ENCODE results near the gene CAB39L. TPM values are rescaled to one million over a fixed set of nuclear protein-coding genes. Genes with fewer than 3 reads are reported as not detected.

CAB39L gene
- total RNA-seq, 1 donor from 2014 or later, result 5.8 TPM

GRCh38 chr13:49326222-49326917, 117.5 kb downstream of the CAB39L start:
- Mint-ChIP-seq H3K9me3 (no peaks in the 10 kb centered on the region), H3K27me3 (ENCODE audit: low read depth) (no peaks in the 10 kb centered on the region), H3K4me1 (ENCODE audit: low read depth) (no peaks in the 10 kb centered on the region), H3K27ac (no peak overlapping the region), H3K36me3 (ENCODE audit: low read depth) (no peaks in the 10 kb centered on the region), H3K4me3 (ENCODE audit: low read depth) (no peak overlapping the region)
- DNase-seq (ENCODE audit: low spot score), result no peak
- intact Hi-C loops (cut with micrococcal nuclease), result no loop called here

- DNase-seq (ENCODE audit: low spot score), result no peak
- Mint-ChIP-seq H3K9me3 (no peaks in the 10 kb centered on the region), H3K4me1 (ENCODE audit: low read depth) (peaks cover 1% of the 10 kb centered on the region), H3K4me3 (ENCODE audit: low read depth) (no peak overlapping the region), H3K36me3 (ENCODE audit: low read depth) (no peaks in the 10 kb centered on the region), H3K27ac (no peak overlapping the region), H3K27me3 (ENCODE audit: low read depth) (no peaks in the 10 kb centered on the region)
- intact Hi-C loops (cut with micrococcal nuclease), result no loop called here
These were observed 120.5 kb downstream of the CAB39L start for GRCh38 chr13:49323344-49323743.

- H3K9me3 Mint-ChIP-seq, result no peaks in the 10 kb centered on the region
- H3K36me3 Mint-ChIP-seq (ENCODE audit: low read depth), result no peaks in the 10 kb centered on the region
- no peak overlapping the region for H3K27ac Mint-ChIP-seq
- DNase-seq (ENCODE audit: low spot score), result no peak
- H3K27me3 Mint-ChIP-seq (ENCODE audit: low read depth), result no peaks in the 10 kb centered on the region
- no peak overlapping the region for H3K4me3 Mint-ChIP-seq (ENCODE audit: low read depth)
- peaks cover 1% of the 10 kb centered on the region for H3K4me1 Mint-ChIP-seq (ENCODE audit: low read depth)
- intact Hi-C loops (cut with micrococcal nuclease), result no loop called here
These were observed 121.2 kb downstream of the CAB39L start for GRCh38 chr13:49322702-49323101.

GRCh38 chr13:49320975-49321374, 122.9 kb downstream of the CAB39L start:
- H3K27me3 Mint-ChIP-seq (ENCODE audit: low read depth), result no peaks in the 10 kb centered on the region
- H3K4me1 Mint-ChIP-seq (ENCODE audit: low read depth), result peaks cover 4% of the 10 kb centered on the region
- no peak overlapping the region for H3K27ac Mint-ChIP-seq
- no peak for DNase-seq (ENCODE audit: low spot score)
- H3K4me3 Mint-ChIP-seq (ENCODE audit: low read depth), result no peak overlapping the region
- intact Hi-C loops (cut with micrococcal nuclease), result no loop called here
- H3K36me3 Mint-ChIP-seq (ENCODE audit: low read depth), result no peaks in the 10 kb centered on the region
- no peaks in the 10 kb centered on the region for H3K9me3 Mint-ChIP-seq

- intact Hi-C loops (cut with micrococcal nuclease), result no loop called here
These were observed 123.9 kb downstream of the CAB39L start for GRCh38 chr13:49319951-49320350.

GRCh38 chr13:49319551-49319950, 124.3 kb downstream of the CAB39L start:
- Mint-ChIP-seq H3K36me3 (ENCODE audit: low read depth) (no peaks in the 10 kb centered on the region), H3K9me3 (no peaks in the 10 kb centered on the region), H3K4me1 (ENCODE audit: low read depth) (peaks cover 4% of the 10 kb centered on the region), H3K27ac (no peak overlapping the region), H3K4me3 (ENCODE audit: low read depth) (no peak overlapping the region), H3K27me3 (ENCODE audit: low read depth) (no peaks in the 10 kb centered on the region)
- intact Hi-C loops (cut with micrococcal nuclease), result no loop called here
- DNase-seq (ENCODE audit: low spot score), result no peak

More at GRCh38 chr13:49319951-49320350, 123.9 kb downstream of the CAB39L start:
- H3K27me3 Mint-ChIP-seq (ENCODE audit: low read depth), result no peaks in the 10 kb centered on the region
- H3K4me1 Mint-ChIP-seq (ENCODE audit: low read depth), result peaks cover 4% of the 10 kb centered on the region
- H3K36me3 Mint-ChIP-seq (ENCODE audit: low read depth), result no peaks in the 10 kb centered on the region
- no peaks in the 10 kb centered on the region for H3K9me3 Mint-ChIP-seq
- no peak overlapping the region for H3K27ac Mint-ChIP-seq
- DNase-seq (ENCODE audit: low spot score), result no peak
- H3K4me3 Mint-ChIP-seq (ENCODE audit: low read depth), result no peak overlapping the region

- Mint-ChIP-seq H3K27me3 (ENCODE audit: low read depth) (no peaks in the 10 kb centered on the region), H3K36me3 (ENCODE audit: low read depth) (no peaks in the 10 kb centered on the region)
These were observed 127.9 kb downstream of the CAB39L start for GRCh38 chr13:49315756-49316482.

GRCh38 chr13:49315036-49315565, 128.8 kb downstream of the CAB39L start:
- no peaks in the 10 kb centered on the region for H3K36me3 Mint-ChIP-seq (ENCODE audit: low read depth)
- no peaks in the 10 kb centered on the region for H3K9me3 Mint-ChIP-seq
- no peaks in the 10 kb centered on the region for H3K27me3 Mint-ChIP-seq (ENCODE audit: low read depth)
- H3K27ac Mint-ChIP-seq, result no peak overlapping the region
- no peak for DNase-seq (ENCODE audit: low spot score)
- no peak overlapping the region for H3K4me3 Mint-ChIP-seq (ENCODE audit: low read depth)
- intact Hi-C loops (cut with micrococcal nuclease), result no loop called here
- peaks cover 13% of the 10 kb centered on the region for H3K4me1 Mint-ChIP-seq (ENCODE audit: low read depth)

More at GRCh38 chr13:49315756-49316482, 127.9 kb downstream of the CAB39L start:
- Mint-ChIP-seq H3K4me3 (ENCODE audit: low read depth) (no peak overlapping the region), H3K27ac (no peak overlapping the region), H3K9me3 (no peaks in the 10 kb centered on the region), H3K4me1 (ENCODE audit: low read depth) (peaks cover 13% of the 10 kb centered on the region)
- DNase-seq (ENCODE audit: low spot score), result no peak
- intact Hi-C loops (cut with micrococcal nuclease), result no loop called here

- Mint-ChIP-seq H3K9me3 (no peaks in the 10 kb centered on the region), H3K4me1 (ENCODE audit: low read depth) (peaks cover 13% of the 10 kb centered on the region), H3K27me3 (ENCODE audit: low read depth) (no peaks in the 10 kb centered on the region), H3K36me3 (ENCODE audit: low read depth) (no peaks in the 10 kb centered on the region), H3K4me3 (ENCODE audit: low read depth) (no peak overlapping the region), H3K27ac (peak overlapping the region; percentile 24)
- no peak for DNase-seq (ENCODE audit: low spot score)
- intact Hi-C loops (cut with micrococcal nuclease), result no loop called here
These were observed 129.5 kb downstream of the CAB39L start for GRCh38 chr13:49314344-49314882.

- no peak overlapping the region for H3K4me3 Mint-ChIP-seq (ENCODE audit: low read depth)
- intact Hi-C loops (cut with micrococcal nuclease), result no loop called here
- H3K4me1 Mint-ChIP-seq (ENCODE audit: low read depth), result peaks cover 13% of the 10 kb centered on the region
- no peaks in the 10 kb centered on the region for H3K27me3 Mint-ChIP-seq (ENCODE audit: low read depth)
- H3K27ac Mint-ChIP-seq, result no peak overlapping the region
- H3K36me3 Mint-ChIP-seq (ENCODE audit: low read depth), result no peaks in the 10 kb centered on the region
- no peak for DNase-seq (ENCODE audit: low spot score)
- H3K9me3 Mint-ChIP-seq, result no peaks in the 10 kb centered on the region
These were observed 132.0 kb downstream of the CAB39L start for GRCh38 chr13:49311816-49312215.

- no peaks in the 10 kb centered on the region for H3K36me3 Mint-ChIP-seq (ENCODE audit: low read depth)
- H3K27me3 Mint-ChIP-seq (ENCODE audit: low read depth), result no peaks in the 10 kb centered on the region
- intact Hi-C loops (cut with micrococcal nuclease), result no loop called here
- H3K27ac Mint-ChIP-seq, result no peak overlapping the region
- H3K4me3 Mint-ChIP-seq (ENCODE audit: low read depth), result no peak overlapping the region
- DNase-seq (ENCODE audit: low spot score), result no peak
- H3K9me3 Mint-ChIP-seq, result no peaks in the 10 kb centered on the region
- H3K4me1 Mint-ChIP-seq (ENCODE audit: low read depth), result peaks cover 10% of the 10 kb centered on the region
These were observed 133.6 kb downstream of the CAB39L start for GRCh38 chr13:49310251-49310650.

- intact Hi-C loops (cut with micrococcal nuclease), result no loop called here
- no peak for DNase-seq (ENCODE audit: low spot score)
- Mint-ChIP-seq H3K27ac (no peak overlapping the region), H3K4me1 (ENCODE audit: low read depth) (peaks cover 5% of the 10 kb centered on the region), H3K4me3 (ENCODE audit: low read depth) (no peak overlapping the region), H3K36me3 (ENCODE audit: low read depth) (no peaks in the 10 kb centered on the region), H3K9me3 (no peaks in the 10 kb centered on the region), H3K27me3 (ENCODE audit: low read depth) (no peaks in the 10 kb centered on the region)
These were observed 134.9 kb downstream of the CAB39L start for GRCh38 chr13:49308921-49309408.
